ENCODE results near the gene RBM3. TPM values are rescaled to one million over a fixed set of nuclear protein-coding genes. Genes with fewer than 3 reads are reported as not detected.

RBM3 gene
- total and polyA plus RNA-seq, 2 of the 4 experiments (the other 2 are of a cell fraction) = 243 to 386 TPM

GRCh38 chrX:48595929-48596328 is 21.6 kb downstream of the RBM3 start:
- H4K5ac ChIP-seq (ENCODE audit: low read depth, low read length) = no peak overlapping the region
- no peaks in the 10 kb centered on the region for H4K20me1 ChIP-seq (ENCODE audit: insufficient read depth, low read length)
- no peak overlapping the region for H3K23ac ChIP-seq (ENCODE audit: low read depth, low read length)
- TF ChIP-seq MAFK (IDR thresholded peaks at IDR 0.05; ENCODE audit: low read depth, low read length) (peak; percentile 54; the same call in 1 of the 2 replicates), RCOR1 (IDR thresholded peaks at IDR 0.05; ENCODE audit: insufficient replicate concordance, low read length) (no peak)
- H2AK9ac ChIP-seq (replicated peaks; ENCODE audit: low read depth, low read length, poor library complexity) = no peak overlapping the region
- no peak overlapping the region for H2BK120ac ChIP-seq (ENCODE audit: low read depth, low read length)
- intact Hi-C loops (cut with micrococcal nuclease) (no loop called here), dilution Hi-C loops (cut with HindIII; ENCODE audit: low sequenced_read_pairs, unreplicated experiment) (no loop called here), in situ Hi-C loops (cut with MboI; ENCODE audit: low sequenced_read_pairs) (no loop called here)
- no peak overlapping the region for H3K4ac ChIP-seq (ENCODE audit: low read depth, low read length)
- no peak overlapping the region for H2BK5ac ChIP-seq (ENCODE audit: low read depth, low read length, poor library complexity, severe bottlenecking)
- no peak overlapping the region for H3K4me2 ChIP-seq (ENCODE audit: low read depth, low read length)
- WGBS, 2 experiments (ENCODE audit: extremely low coverage in 2 of 2, insufficient read length in 1 of 2) = no CpG with 5 or more reads among the region's 2 CpGs
- no peak overlapping the region for H2BK15ac ChIP-seq (ENCODE audit: low read depth, low read length)
- peaks cover 5% of the 10 kb centered on the region; the same call in 1 of the 2 replicates for H3K4me1 ChIP-seq (ENCODE audit: control insufficient read depth, insufficient read depth, low read length)
- no peak for DNase-seq
- ChIA-PET CTCF (interaction anchor here (0.5 to 0.6 kb wide), 3 partner anchors 8 to 87 kb away, joined by 3 to 4 read pairs (median 4); no protein-coding TSS in a partner anchor), POLR2A (ENCODE audit: unreplicated experiment) (no interaction called here)
- H3K9me1 ChIP-seq (ENCODE audit: insufficient read depth, low read length) = peaks cover 8% of the 10 kb centered on the region; the same call in 1 of the 2 replicates
- no peak overlapping the region for H3K27ac ChIP-seq (ENCODE audit: insufficient read depth, low read length)
- H3K9ac ChIP-seq (ENCODE audit: low read depth, low read length) = no peak overlapping the region
- no peak overlapping the region for H4K8ac ChIP-seq (ENCODE audit: low read depth in 2 of 2, low read length in 2 of 2)
- H3K36me3 ChIP-seq (ENCODE audit: control insufficient read depth, insufficient read depth, low read length) = peaks cover 9% of the 10 kb centered on the region; the same call in 1 of the 2 replicates
- no peaks in the 10 kb centered on the region for H3K27me3 ChIP-seq (ENCODE audit: control insufficient read depth, insufficient read depth, low read length)
- ATAC-seq (ENCODE audit: low read depth) = no peak
- no peak overlapping the region for H3K18ac ChIP-seq (ENCODE audit: low read depth, low read length)
- H3K79me1 ChIP-seq (ENCODE audit: low read depth in 1 of 2, low read length in 2 of 2) = peaks cover 3 to 10% of the 10 kb centered on the region in 2 experiments; a peak in 2 of 4 replicates
- H2AFZ ChIP-seq (replicated peaks; ENCODE audit: low read length, poor library complexity) = no peak overlapping the region
- H3K9me3 ChIP-seq (ENCODE audit: control insufficient read depth, insufficient read depth, low read length) = no peaks in the 10 kb centered on the region
- H3K56ac ChIP-seq (ENCODE audit: extremely low read depth, insufficient read depth, low read length) = no peak overlapping the region
- H2BK20ac ChIP-seq (ENCODE audit: low read depth, low read length) = no peak overlapping the region
- BruUV-seq (replicated peaks) = no TSS peak
- no peak overlapping the region for H2AK5ac ChIP-seq (ENCODE audit: low read depth, low read length)
- no peak overlapping the region for H3K4me3 ChIP-seq (ENCODE audit: insufficient read depth, low read depth, low read length)
- H3K14ac ChIP-seq (replicated peaks; ENCODE audit: low read depth, low read length) = no peak overlapping the region
- no peak overlapping the region for H4K91ac ChIP-seq (ENCODE audit: insufficient read depth, low read depth, low read length)

All from IMR-90 (cell line).